ENCODE measurements around the gene PRKN. TPM values are rescaled to one million over a fixed set of nuclear protein-coding genes. Genes with fewer than 3 reads are reported as not detected.

Gene PRKN
- total RNA-seq, 1 donor from 2014 or later, result 25.5 TPM

DNA sequence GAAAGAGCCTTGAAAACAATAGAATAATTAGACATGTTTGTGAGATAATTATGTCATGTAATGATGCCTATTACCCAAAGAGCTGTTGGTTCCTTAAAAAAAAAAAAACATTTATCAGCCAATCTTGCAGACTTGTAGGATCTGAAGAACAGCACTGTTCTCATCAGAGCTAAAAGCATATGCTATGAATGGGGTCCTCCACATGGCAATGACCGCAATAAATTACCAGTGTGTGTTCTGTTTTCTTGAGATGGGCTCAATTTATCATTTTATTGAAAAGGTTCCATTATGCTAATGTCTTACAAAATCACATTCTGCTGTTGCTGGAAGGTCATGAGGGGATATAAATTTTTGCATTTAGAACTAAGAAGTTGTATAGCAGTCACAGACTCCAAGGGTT is 484.7 kb downstream of the PRKN start:
- DNase-seq, result no peak
- Histone ChIP-seq H3K27me3 (ENCODE audit: low read depth) (no peaks in the 10 kb centered on the region), H3K27ac (replicated peaks) (no peak overlapping the region), H3K9me3 (replicated peaks) (no peaks in the 10 kb centered on the region), H3K36me3 (no peaks in the 10 kb centered on the region), H3K4me1 (no peaks in the 10 kb centered on the region), H3K4me3 (no peak overlapping the region)
- intact Hi-C loops (cut with micrococcal nuclease), result no loop called here
- TF ChIP-seq CTCF (IDR thresholded peaks at IDR 0.05; ENCODE audit: borderline replicate concordance), result no peak

GRCh38 chr6:162239330-162239729 is 488.2 kb downstream of the PRKN start:
- Histone ChIP-seq H3K4me1 (peaks cover under 1% of the 10 kb centered on the region), H3K36me3 (no peaks in the 10 kb centered on the region), H3K4me3 (no peak overlapping the region), H3K27me3 (ENCODE audit: low read depth) (no peaks in the 10 kb centered on the region), H3K27ac (replicated peaks) (no peak overlapping the region), H3K9me3 (replicated peaks) (no peaks in the 10 kb centered on the region)
- DNase-seq, result no peak
- intact Hi-C loops (cut with micrococcal nuclease), result no loop called here
- TF ChIP-seq CTCF (IDR thresholded peaks at IDR 0.05; ENCODE audit: borderline replicate concordance), result no peak

- no peak for TF ChIP-seq CTCF (IDR thresholded peaks at IDR 0.05; ENCODE audit: borderline replicate concordance)
These were observed 488.9 kb downstream of the PRKN start for GRCh38 chr6:162238675-162239074.

GRCh38 chr6:162237331-162237730 is 490.2 kb downstream of the PRKN start:
- intact Hi-C loops (cut with micrococcal nuclease), result no loop called here
- H3K27ac ChIP-seq (replicated peaks), result no peak overlapping the region
- TF ChIP-seq CTCF (IDR thresholded peaks at IDR 0.05; ENCODE audit: borderline replicate concordance), result no peak
- no peaks in the 10 kb centered on the region for H3K36me3 ChIP-seq
- H3K4me1 ChIP-seq, result peaks cover 7% of the 10 kb centered on the region
- H3K4me3 ChIP-seq, result no peak overlapping the region
- no peaks in the 10 kb centered on the region for H3K27me3 ChIP-seq (ENCODE audit: low read depth)
- H3K9me3 ChIP-seq (replicated peaks), result no peaks in the 10 kb centered on the region
- DNase-seq, result no peak

More at GRCh38 chr6:162238675-162239074, 488.9 kb downstream of the PRKN start:
- Histone ChIP-seq H3K27ac (replicated peaks) (no peak overlapping the region), H3K4me3 (no peak overlapping the region), H3K9me3 (replicated peaks) (no peaks in the 10 kb centered on the region), H3K36me3 (no peaks in the 10 kb centered on the region), H3K27me3 (ENCODE audit: low read depth) (no peaks in the 10 kb centered on the region), H3K4me1 (peaks cover 4% of the 10 kb centered on the region)
- intact Hi-C loops (cut with micrococcal nuclease), result no loop called here
- no peak for DNase-seq

DNA sequence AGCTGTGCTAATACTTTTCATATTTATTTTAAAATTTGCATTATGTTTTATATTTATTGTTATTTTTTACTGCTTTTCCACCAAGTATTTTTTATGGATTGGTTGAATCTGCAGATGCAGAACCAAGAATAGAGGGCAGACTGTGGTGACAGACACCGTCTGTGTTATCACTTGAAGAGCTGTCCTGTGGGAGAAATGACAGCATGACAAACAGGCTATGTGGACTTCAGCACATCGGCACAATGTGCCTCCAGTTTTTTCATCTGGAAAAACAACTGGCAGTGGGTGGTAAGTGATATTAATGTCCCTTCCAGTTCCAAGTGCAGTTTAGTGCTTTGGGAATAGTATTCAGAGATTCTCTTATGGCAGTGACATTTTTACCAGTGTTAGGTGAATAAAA is 492.9 kb downstream of the PRKN start:
- TF ChIP-seq CTCF (IDR thresholded peaks at IDR 0.05; ENCODE audit: borderline replicate concordance), result no peak
- H3K27me3 ChIP-seq (ENCODE audit: low read depth), result no peaks in the 10 kb centered on the region
- no peaks in the 10 kb centered on the region for H3K36me3 ChIP-seq
- peaks cover 34% of the 10 kb centered on the region for H3K4me1 ChIP-seq
- H3K9me3 ChIP-seq (replicated peaks), result no peaks in the 10 kb centered on the region
- H3K4me3 ChIP-seq, result peak overlapping the region; percentile 46
- no peak for DNase-seq
- intact Hi-C loops (cut with micrococcal nuclease), result no loop called here
- H3K27ac ChIP-seq (replicated peaks), result peak overlapping the region; percentile 61
